22Rv1 (cell line): ENCODE results near the gene SLBP.

Source experiments
- ZFX ChIP-seq: fragments of 450-650 bp; IDR thresholded peaks from 2 replicates; pipeline ENCODE4 v1.6.1; 2017; ENCODE audit warnings: antibody characterized with exemption, borderline replicate concordance
- TF ChIP-seq, protein P1 (sequence below): fragments of 450-650 bp; IDR thresholded peaks from 2 replicates; pipeline ENCODE4 v1.5.1; 2017; ENCODE audit warnings: mild to moderate bottlenecking

DNA sequence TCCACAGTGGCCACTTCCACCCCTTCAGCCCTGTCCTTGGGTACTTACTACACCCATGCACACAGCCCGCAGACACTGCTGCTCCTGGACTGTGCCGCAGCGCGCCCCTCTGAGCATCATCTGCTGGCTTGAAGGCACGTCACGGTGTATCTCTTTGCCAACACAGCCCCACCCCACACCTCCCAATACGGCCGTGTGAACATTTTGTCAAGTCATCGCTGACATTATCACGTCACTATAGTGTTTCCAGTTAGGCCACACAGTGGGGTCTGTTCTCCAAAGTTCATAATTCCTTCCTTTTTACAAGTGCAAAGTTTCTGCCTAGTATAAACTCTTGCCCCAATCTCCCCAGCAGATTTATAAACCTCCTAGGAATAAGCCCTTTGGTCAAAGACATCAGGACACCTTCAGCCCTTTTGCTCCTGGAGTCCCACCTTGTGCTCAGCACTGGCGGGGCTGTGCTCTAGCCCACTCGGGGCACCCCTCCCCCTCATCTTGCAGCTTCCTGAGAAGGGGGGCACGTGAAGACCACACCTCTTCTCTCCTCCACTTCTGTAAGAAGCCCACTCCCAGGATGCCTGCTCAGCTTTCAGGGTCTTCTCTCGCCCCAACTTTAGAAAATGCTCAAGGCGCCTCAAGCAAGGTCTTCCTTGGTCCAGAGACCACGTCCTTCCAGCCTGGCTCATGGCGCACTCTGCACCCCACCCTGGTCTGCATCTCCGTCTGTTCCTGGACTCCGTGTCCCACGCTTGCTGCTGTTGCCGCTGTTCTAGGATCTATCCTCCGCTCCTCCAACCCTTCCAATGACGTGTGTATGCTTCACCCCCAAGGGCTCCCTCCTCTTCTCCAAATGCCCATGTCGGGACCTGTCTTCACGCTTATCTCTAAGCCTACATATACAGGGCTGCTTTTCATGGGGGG, 35.3 kb downstream of the SLBP start:
- TF ChIP-seq, protein P1, sequence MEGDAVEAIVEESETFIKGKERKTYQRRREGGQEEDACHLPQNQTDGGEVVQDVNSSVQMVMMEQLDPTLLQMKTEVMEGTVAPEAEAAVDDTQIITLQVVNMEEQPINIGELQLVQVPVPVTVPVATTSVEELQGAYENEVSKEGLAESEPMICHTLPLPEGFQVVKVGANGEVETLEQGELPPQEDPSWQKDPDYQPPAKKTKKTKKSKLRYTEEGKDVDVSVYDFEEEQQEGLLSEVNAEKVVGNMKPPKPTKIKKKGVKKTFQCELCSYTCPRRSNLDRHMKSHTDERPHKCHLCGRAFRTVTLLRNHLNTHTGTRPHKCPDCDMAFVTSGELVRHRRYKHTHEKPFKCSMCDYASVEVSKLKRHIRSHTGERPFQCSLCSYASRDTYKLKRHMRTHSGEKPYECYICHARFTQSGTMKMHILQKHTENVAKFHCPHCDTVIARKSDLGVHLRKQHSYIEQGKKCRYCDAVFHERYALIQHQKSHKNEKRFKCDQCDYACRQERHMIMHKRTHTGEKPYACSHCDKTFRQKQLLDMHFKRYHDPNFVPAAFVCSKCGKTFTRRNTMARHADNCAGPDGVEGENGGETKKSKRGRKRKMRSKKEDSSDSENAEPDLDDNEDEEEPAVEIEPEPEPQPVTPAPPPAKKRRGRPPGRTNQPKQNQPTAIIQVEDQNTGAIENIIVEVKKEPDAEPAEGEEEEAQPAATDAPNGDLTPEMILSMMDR: no peak
- no peak for TF ChIP-seq ZFX
